DND-41 (cell line): Measurements from ENCODE around the gene CHPF.

Experiments used
- CTCF ChIP-seq: IDR thresholded peaks from 2 replicates; pipeline ENCODE4 v1.5.1; 2012; ENCODE audit warnings: borderline replicate concordance, low read length, moderate library complexity, mild to moderate bottlenecking; ENCODE audit not compliant: poor library complexity, severe bottlenecking; ENCODE audit errors: extremely low read depth
- EZH2 ChIP-seq: IDR thresholded peaks from 3 replicates; pipeline ENCODE4 v1.6.1; 2012; ENCODE audit warnings: borderline replicate concordance, low read depth, mild to moderate bottlenecking, moderate library complexity, low read length, inconsistent platforms; ENCODE audit not compliant: severe bottlenecking

GRCh38 chr2:219526320-219527075 lies 17.1 kb downstream of the CHPF start:
- TF ChIP-seq CTCF (no peak), EZH2 (no peak)
